ENCODE measurements around the gene MGAT1.

Gene MGAT1

DNA sequence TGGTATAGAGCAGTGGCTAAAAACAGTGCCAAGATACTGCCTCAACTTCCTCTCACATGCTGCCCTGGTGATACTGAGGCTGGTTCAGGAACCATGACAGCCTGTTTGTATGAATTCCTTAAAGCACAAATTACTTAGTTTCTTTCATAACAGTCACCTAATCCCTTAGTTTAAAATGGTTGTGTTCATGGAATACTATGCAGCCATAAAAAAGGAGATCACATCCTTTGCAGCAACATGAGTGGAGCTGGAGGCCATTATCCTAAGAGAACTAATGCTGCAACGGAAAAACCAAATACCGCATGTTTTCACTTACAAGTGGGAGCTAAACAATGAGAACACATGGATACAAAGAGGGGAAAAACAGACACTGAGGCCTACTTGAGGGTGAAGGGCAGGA is 36.6 kb upstream of the MGAT1 start:
- DNase-seq (ENCODE audit: low read depth in 1 of 2, low spot score in 1 of 2), result no peak
- Histone ChIP-seq H3K27me3 (ENCODE audit: insufficient read depth, poor library complexity, severe bottlenecking) (no peaks in the 10 kb centered on the region), H3K4me3 (replicated peaks; ENCODE audit: insufficient read depth, low read length) (no peak overlapping the region), H3K27ac (replicated peaks) (no peak overlapping the region)
- TF ChIP-seq, protein P1, sequence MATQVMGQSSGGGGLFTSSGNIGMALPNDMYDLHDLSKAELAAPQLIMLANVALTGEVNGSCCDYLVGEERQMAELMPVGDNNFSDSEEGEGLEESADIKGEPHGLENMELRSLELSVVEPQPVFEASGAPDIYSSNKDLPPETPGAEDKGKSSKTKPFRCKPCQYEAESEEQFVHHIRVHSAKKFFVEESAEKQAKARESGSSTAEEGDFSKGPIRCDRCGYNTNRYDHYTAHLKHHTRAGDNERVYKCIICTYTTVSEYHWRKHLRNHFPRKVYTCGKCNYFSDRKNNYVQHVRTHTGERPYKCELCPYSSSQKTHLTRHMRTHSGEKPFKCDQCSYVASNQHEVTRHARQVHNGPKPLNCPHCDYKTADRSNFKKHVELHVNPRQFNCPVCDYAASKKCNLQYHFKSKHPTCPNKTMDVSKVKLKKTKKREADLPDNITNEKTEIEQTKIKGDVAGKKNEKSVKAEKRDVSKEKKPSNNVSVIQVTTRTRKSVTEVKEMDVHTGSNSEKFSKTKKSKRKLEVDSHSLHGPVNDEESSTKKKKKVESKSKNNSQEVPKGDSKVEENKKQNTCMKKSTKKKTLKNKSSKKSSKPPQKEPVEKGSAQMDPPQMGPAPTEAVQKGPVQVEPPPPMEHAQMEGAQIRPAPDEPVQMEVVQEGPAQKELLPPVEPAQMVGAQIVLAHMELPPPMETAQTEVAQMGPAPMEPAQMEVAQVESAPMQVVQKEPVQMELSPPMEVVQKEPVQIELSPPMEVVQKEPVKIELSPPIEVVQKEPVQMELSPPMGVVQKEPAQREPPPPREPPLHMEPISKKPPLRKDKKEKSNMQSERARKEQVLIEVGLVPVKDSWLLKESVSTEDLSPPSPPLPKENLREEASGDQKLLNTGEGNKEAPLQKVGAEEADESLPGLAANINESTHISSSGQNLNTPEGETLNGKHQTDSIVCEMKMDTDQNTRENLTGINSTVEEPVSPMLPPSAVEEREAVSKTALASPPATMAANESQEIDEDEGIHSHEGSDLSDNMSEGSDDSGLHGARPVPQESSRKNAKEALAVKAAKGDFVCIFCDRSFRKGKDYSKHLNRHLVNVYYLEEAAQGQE (IDR thresholded peaks at IDR 0.05; ENCODE audit: insufficient replicate concordance, low read depth), result no peak
- no peak for TF ChIP-seq POLR2AphosphoS5 (IDR thresholded peaks at IDR 0.05; ENCODE audit: low read depth)
- TF ChIP-seq, protein P2, sequence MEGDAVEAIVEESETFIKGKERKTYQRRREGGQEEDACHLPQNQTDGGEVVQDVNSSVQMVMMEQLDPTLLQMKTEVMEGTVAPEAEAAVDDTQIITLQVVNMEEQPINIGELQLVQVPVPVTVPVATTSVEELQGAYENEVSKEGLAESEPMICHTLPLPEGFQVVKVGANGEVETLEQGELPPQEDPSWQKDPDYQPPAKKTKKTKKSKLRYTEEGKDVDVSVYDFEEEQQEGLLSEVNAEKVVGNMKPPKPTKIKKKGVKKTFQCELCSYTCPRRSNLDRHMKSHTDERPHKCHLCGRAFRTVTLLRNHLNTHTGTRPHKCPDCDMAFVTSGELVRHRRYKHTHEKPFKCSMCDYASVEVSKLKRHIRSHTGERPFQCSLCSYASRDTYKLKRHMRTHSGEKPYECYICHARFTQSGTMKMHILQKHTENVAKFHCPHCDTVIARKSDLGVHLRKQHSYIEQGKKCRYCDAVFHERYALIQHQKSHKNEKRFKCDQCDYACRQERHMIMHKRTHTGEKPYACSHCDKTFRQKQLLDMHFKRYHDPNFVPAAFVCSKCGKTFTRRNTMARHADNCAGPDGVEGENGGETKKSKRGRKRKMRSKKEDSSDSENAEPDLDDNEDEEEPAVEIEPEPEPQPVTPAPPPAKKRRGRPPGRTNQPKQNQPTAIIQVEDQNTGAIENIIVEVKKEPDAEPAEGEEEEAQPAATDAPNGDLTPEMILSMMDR (IDR thresholded peaks at IDR 0.05; ENCODE audit: insufficient read depth, low read length), result no peak
- TF ChIP-seq GABPA (IDR thresholded peaks at IDR 0.05; ENCODE audit: low read depth), result no peak
- TF ChIP-seq SPI1 (IDR thresholded peaks at IDR 0.05; ENCODE audit: borderline replicate concordance, low read depth), result no peak

DNA sequence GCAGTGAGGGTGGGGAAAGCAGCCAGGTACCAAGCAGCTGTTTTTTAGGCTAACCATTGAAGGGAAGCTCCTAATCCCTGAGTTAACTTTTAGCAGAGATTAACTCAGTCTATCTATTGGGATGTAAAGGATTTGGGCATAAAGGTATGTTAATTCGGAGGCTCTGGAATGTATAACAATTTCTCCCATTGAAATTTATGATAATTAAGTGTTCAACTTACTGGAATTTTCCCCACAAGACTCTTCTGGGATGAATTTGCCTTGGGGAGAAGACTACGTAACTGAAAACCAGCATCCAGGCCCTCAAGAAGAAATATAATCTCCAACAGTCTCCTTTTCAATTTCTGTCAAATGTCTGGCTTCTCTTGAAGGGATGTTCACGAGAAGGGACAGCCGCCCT is 34.9 kb upstream of the MGAT1 start:
- H3K4me3 ChIP-seq (replicated peaks; ENCODE audit: insufficient read depth, low read length), result no peak overlapping the region
- TF ChIP-seq, protein P1 (IDR thresholded peaks at IDR 0.05; ENCODE audit: insufficient replicate concordance, low read depth), result no peak
- TF ChIP-seq SPI1 (IDR thresholded peaks at IDR 0.05; ENCODE audit: borderline replicate concordance, low read depth) (no peak), GABPA (IDR thresholded peaks at IDR 0.05; ENCODE audit: low read depth) (no peak), POLR2AphosphoS5 (IDR thresholded peaks at IDR 0.05; ENCODE audit: low read depth) (no peak)
- TF ChIP-seq, protein P2 (IDR thresholded peaks at IDR 0.05; ENCODE audit: insufficient read depth, low read length), result no peak
- H3K27ac ChIP-seq (replicated peaks), result no peak overlapping the region
- no peak for DNase-seq (ENCODE audit: low read depth in 1 of 2, low spot score in 1 of 2)
- no peaks in the 10 kb centered on the region for H3K27me3 ChIP-seq (ENCODE audit: insufficient read depth, poor library complexity, severe bottlenecking)

DNA sequence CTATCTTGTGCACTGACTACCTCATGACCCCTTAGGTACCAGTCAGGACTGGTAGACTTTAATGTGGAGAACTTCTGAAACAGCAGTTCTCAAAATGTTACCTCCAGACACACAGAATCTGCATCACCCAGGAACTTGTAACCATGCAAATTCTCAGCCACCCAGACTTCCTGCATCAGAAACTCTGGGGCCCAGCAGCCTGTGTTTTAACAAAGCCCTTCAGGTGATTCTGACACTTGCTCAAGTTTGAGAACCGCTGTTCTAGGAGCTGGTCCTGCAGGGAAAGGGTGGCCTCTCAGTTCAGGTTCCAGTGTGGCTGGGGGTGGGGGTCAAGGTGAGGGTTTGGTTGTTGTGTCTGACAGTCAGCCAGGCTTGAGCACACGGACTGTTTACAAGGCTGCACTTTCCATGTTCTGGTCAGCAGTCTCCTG is 30.0 kb upstream of the MGAT1 start:
- DNase-seq (ENCODE audit: low read depth in 1 of 2, low spot score in 1 of 2), result no peak
- Histone ChIP-seq H3K4me3 (replicated peaks; ENCODE audit: insufficient read depth, low read length) (no peak overlapping the region), H3K27me3 (ENCODE audit: insufficient read depth, poor library complexity, severe bottlenecking) (no peaks in the 10 kb centered on the region), H3K27ac (replicated peaks) (no peak overlapping the region)
- TF ChIP-seq, protein P1 (IDR thresholded peaks at IDR 0.05; ENCODE audit: insufficient replicate concordance, low read depth), result no peak
- TF ChIP-seq POLR2AphosphoS5 (IDR thresholded peaks at IDR 0.05; ENCODE audit: low read depth) (no peak), SPI1 (IDR thresholded peaks at IDR 0.05; ENCODE audit: borderline replicate concordance, low read depth) (no peak), GABPA (IDR thresholded peaks at IDR 0.05; ENCODE audit: low read depth) (no peak)
- TF ChIP-seq, protein P2 (IDR thresholded peaks at IDR 0.05; ENCODE audit: insufficient read depth, low read length), result no peak
